Vagina (tissue), 2 donors: Measurements from ENCODE around the gene UGP2. TPM values are rescaled to one million over a fixed set of nuclear protein-coding genes. Genes with fewer than 3 reads are reported as not detected.

Experiments used
- DNase-seq, 2 donors: peaks; one replicate each; pipeline ENCODE4 v3.0.0-alpha.2; 2017; ENCODE audit errors: extremely low spot score in 2 of 2
- H3K27ac ChIP-seq: fragments of 200-600 bp; sonication (generic); one replicate; pipeline ENCODE4 v1.5.1; 2019
- H3K27me3 ChIP-seq: fragments of 200-600 bp; sonication (generic); one replicate; pipeline ENCODE4 v1.5.1; 2019
- H3K36me3 ChIP-seq, 2 donors: fragments of 200-600 bp; sonication (generic); one replicate each; pipeline ENCODE4 v1.5.1; 2017 to 2019
- H3K4me1 ChIP-seq: fragments of 200-600 bp; sonication (generic); one replicate; pipeline ENCODE4 v1.5.1; 2019
- H3K4me3 ChIP-seq, 2 donors: fragments of 200-600 bp; sonication (generic); 1 replicate in 1 of 2; 2 replicates in 1 of 2; pipeline ENCODE4 v1.5.1; 2016 to 2019
- H3K9me3 ChIP-seq: fragments of 200-600 bp; sonication (generic); one replicate; pipeline ENCODE4 v1.5.1; 2019
- CTCF ChIP-seq, 3 experiments: fragments of 450-650 bp in 2 of 3; fragments of 200-600 bp in 1 of 3; sonication (generic) in 1 of 3; IDR thresholded peaks; one replicate each; pipeline ENCODE4 v1.5.1; 2017 to 2019; ENCODE audit warnings: antibody characterized with exemption in 3 of 3, mild to moderate bottlenecking in 2 of 3, moderate library complexity in 2 of 3
- POLR2A ChIP-seq, 2 donors: fragments of 450-650 bp; IDR thresholded peaks; one replicate each; pipeline ENCODE4 v1.6.1; 2017; ENCODE audit warnings: antibody characterized with exemption in 2 of 2, mild to moderate bottlenecking in 2 of 2, moderate library complexity in 2 of 2
- POLR2AphosphoS5 ChIP-seq, 2 donors: sonication (generic); formaldehyde crosslinking; IDR thresholded peaks; one replicate each; pipeline ENCODE4 v1.9.0; 2017; ENCODE audit warnings: antibody characterized with exemption in 2 of 2, mild to moderate bottlenecking in 2 of 2, low read depth in 1 of 2; ENCODE audit not compliant: insufficient read depth in 1 of 2
- intact Hi-C: fragments of 100-400 bp; cut with DNase I; formaldehyde crosslinking; loops from one replicate; pipeline ENCODE4 v1.15.1; 2023
- total RNA-seq: library from RNA; depleted of rRNA; stranded (reverse); fragments of >200 nt; gene quantifications from one replicate; pipeline ENCODE4 v1.2.3, GENCODE V29; 2016

UGP2 gene
- total RNA-seq, 1 donor from 2014 or later = 78.6 TPM

GRCh38 chr2:63878486-63878885 lies 36.8 kb downstream of the UGP2 start:
- Histone ChIP-seq H3K36me3 (peaks cover 0 to 30% of the 10 kb centered on the region in 2 donors), H3K27ac (no peak overlapping the region), H3K4me1 (peaks cover 21% of the 10 kb centered on the region), H3K9me3 (no peaks in the 10 kb centered on the region), H3K4me3 (no peak overlapping the region), H3K27me3 (no peaks in the 10 kb centered on the region)
- no peak for TF ChIP-seq CTCF (IDR thresholded peaks at IDR 0.05)
- no peak for TF ChIP-seq POLR2AphosphoS5 (IDR thresholded peaks at IDR 0.05; ENCODE audit: insufficient read depth in 1 of 2, low read depth in 1 of 2)
- no peak for DNase-seq
- intact Hi-C loops = no loop called here

- TF ChIP-seq CTCF (IDR thresholded peaks at IDR 0.05) (no peak), POLR2A (IDR thresholded peaks at IDR 0.05) (no peak), POLR2AphosphoS5 (IDR thresholded peaks at IDR 0.05; ENCODE audit: insufficient read depth in 1 of 2, low read depth in 1 of 2) (no peak)
- H3K36me3 ChIP-seq = peaks cover 0 to 37% of the 10 kb centered on the region in 2 donors
- no peak overlapping the region for H3K4me3 ChIP-seq
- DNase-seq = no peak
- H3K4me1 ChIP-seq = peaks cover 15% of the 10 kb centered on the region
- H3K27me3 ChIP-seq = no peaks in the 10 kb centered on the region
- intact Hi-C loops = no loop called here
- no peak overlapping the region for H3K27ac ChIP-seq
- H3K9me3 ChIP-seq = no peaks in the 10 kb centered on the region
These were observed 38.3 kb downstream of the UGP2 start for GRCh38 chr2:63879876-63880433.

GRCh38 chr2:63880625-63881024 lies 38.9 kb downstream of the UGP2 start:
- peaks cover 0 to 37% of the 10 kb centered on the region in 2 donors for H3K36me3 ChIP-seq
- intact Hi-C loops = no loop called here
- DNase-seq = no peak
- H3K27ac ChIP-seq = no peak overlapping the region
- H3K4me1 ChIP-seq = peaks cover 8% of the 10 kb centered on the region
- TF ChIP-seq POLR2AphosphoS5 (IDR thresholded peaks at IDR 0.05; ENCODE audit: insufficient read depth in 1 of 2, low read depth in 1 of 2) = no peak
- no peak for TF ChIP-seq CTCF (IDR thresholded peaks at IDR 0.05)
- no peak for TF ChIP-seq POLR2A (IDR thresholded peaks at IDR 0.05)
- no peaks in the 10 kb centered on the region for H3K9me3 ChIP-seq
- no peak overlapping the region for H3K4me3 ChIP-seq
- H3K27me3 ChIP-seq = no peaks in the 10 kb centered on the region

GRCh38 chr2:63881205-63881604 lies 39.5 kb downstream of the UGP2 start:
- H3K27me3 ChIP-seq = no peaks in the 10 kb centered on the region
- no peak for DNase-seq
- peaks cover 2% of the 10 kb centered on the region for H3K4me1 ChIP-seq
- H3K36me3 ChIP-seq = peaks cover 0 to 38% of the 10 kb centered on the region in 2 donors
- no peak overlapping the region for H3K27ac ChIP-seq
- no peak overlapping the region for H3K4me3 ChIP-seq
- TF ChIP-seq POLR2A (IDR thresholded peaks at IDR 0.05) (no peak), POLR2AphosphoS5 (IDR thresholded peaks at IDR 0.05; ENCODE audit: insufficient read depth in 1 of 2, low read depth in 1 of 2) (no peak), CTCF (IDR thresholded peaks at IDR 0.05) (no peak)
- no peaks in the 10 kb centered on the region for H3K9me3 ChIP-seq
- intact Hi-C loops = no loop called here

- intact Hi-C loops = no loop called here
- TF ChIP-seq POLR2AphosphoS5 (IDR thresholded peaks at IDR 0.05; ENCODE audit: insufficient read depth in 1 of 2, low read depth in 1 of 2) = no peak
- no peak for TF ChIP-seq CTCF (IDR thresholded peaks at IDR 0.05)
- TF ChIP-seq POLR2A (IDR thresholded peaks at IDR 0.05) = no peak
- H3K36me3 ChIP-seq = peaks cover 0 to 50% of the 10 kb centered on the region in 2 donors
- H3K9me3 ChIP-seq = no peaks in the 10 kb centered on the region
- H3K4me3 ChIP-seq = no peak overlapping the region
- DNase-seq = no peak
- no peaks in the 10 kb centered on the region for H3K4me1 ChIP-seq
- no peaks in the 10 kb centered on the region for H3K27me3 ChIP-seq
- H3K27ac ChIP-seq = no peak overlapping the region
These were observed 40.9 kb downstream of the UGP2 start for GRCh38 chr2:63882395-63883105.
